NAMALWA (cell line): ENCODE data around the gene FUS.
"Not testable (repeated sequence)": the region's sequence is repeated elsewhere in the genome, so short reads cannot be mapped to it uniquely, and the experiment has no call there.

Experiments
- DNase-seq: peaks from one replicate; pipeline ENCODE4 v3.0.0-alpha.2; 2015; ENCODE audit warnings: low spot score

Gene FUS

DNA sequence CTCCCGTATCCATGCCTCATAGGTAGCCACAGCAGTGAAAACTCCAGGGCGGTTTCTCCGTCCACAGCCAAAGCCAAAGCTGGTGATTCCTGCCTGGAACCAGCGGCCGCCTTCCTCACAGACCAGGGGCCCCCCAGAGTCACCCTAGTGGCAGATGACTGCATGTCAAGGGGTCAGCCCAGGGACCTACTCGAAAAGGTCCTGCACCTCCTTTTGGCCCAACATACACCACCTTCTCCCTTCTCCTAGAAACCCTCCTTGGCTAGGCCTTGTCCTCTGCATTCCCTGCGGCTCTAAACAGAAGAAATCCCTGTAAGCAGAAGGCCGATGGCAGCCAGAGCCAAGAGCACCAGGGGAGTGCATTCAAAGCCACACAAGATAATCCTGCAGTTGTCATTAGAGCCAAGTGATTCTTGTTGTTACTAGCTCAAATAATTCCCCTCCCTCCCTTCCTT, 36.2 kb upstream of the FUS start:
- no peak for DNase-seq

DNA sequence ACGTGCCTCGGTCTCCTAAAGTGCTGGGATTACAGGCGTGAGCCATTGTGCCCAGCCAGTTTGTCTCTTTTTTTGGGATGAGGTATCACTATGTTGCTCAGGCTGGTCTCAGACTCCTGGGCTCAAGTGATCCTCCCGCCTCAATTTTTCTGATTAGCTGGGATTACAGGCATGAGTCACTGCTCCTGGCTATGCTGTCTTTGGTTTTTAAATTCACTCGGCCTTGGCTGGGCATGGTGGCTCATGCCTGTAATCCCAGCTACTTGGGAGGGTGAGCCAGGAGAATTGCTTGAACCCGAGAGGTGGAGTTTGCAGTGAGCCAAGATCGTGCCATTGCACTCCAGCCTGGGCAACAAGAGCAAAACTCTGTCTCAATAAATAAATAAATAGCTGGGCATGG, 35.5 kb upstream of the FUS start:
- DNase-seq = not testable (repeated sequence)

DNA sequence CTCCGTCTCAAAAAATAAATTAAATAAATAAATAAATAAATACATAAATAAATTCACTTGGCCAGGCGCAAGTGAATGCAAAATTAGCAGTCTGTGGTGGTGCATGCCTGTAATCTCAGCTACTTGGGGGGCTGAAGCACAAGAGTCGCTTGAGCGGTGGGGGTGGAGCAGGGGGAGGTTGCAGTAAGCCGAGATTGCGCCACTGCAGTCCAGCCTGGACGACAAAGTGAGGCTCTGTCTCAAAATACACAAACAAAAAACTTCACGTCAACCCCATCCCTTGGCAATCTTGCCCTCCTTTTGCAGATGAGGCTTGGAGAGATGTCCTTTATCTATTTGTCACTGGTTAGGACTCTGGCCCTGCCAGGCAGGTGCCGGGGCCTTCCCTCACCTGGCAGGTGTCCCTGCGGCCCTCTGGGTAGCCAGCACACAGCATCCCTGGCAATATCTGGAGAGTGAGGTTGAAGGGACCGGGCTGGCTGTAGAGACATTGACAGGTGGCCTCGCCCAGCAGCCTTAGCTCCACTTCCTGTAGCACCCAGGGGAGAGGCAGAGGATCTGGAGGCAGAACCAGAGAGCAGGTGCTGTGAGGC, 34.4 kb upstream of the FUS start:
- DNase-seq = no peak

DNA sequence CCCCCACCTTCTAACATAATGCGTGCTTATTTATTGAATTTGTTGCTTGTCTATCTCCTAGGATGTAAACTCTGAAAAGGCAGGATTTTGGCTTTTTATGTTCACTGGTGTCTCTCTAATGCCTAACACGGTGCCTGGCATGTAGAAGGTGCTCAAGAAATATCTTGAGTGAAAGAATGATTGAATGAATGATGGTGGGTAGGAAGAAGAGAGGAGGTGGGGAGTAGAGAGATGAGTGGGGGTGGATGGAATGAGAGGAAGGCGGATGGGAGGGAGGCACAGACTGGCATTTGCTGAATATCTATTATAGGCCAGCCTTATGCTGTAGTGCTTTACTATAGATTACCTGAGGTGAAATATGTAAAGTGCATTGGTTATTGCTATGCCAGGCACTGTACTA, 32.4 kb upstream of the FUS start:
- no peak for DNase-seq

DNA sequence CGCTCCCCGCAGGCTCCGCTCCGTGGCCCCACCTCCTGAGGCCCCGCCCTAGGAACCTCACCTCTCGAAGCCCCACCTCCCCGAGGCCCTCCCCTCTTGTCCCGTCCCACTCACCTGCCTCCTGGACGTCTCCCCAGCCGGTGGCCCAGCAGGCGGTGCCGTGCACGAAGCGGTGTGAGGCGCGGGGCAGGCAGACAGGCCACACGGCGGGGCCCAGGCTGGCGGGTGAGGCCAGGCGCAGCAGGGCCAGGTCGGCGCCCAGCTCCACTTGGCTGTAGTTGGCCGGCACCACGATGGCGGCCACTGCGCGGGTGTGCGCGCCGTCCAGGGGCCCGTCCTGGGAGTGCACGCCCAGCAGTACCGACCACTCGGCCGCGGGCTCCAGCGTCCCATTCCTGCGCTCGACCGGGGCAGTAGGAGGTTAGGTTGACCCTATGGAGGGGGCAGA, 31.6 kb upstream of the FUS start:
- DNase-seq = no peak

DNA sequence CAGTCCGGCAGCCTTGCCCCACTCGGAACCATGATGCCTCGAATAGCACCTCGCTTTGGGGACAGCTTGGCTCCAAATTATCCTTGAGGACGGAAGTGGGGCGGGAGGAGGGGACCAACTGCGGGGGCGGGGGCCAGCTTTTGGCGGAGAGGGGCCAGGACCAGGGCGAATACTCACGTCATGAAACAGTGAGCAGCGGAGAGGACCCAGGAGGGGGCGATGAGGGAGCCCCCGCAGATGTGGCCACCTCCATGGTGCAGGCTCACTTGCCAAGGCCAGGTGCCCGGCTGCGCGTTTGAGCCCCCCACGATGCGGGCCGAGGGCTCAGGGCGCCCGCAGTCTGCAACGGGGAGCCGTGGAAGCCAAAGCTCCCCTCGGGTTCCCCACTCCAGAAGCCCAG, 31.0 kb upstream of the FUS start:
- no peak for DNase-seq

DNA sequence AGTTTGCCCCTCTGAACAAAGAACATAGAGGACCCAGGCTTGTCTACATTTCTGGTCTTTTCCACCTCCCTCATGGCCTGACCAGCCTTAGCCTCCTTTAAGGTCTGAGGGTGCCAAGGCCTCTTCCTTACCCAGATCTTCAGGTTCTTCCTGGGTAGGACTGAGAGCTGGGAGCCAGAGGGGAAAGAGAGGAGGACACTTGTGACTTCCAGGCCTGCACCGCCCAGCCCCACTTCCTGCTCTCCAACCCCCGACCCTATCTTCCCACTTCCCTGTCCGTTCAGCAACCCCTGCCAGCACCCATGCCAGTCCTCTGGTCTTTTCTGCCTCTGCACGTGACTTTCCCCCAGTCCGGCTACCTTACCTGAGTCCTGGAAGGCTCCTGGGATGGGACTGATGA, 30.6 kb upstream of the FUS start:
- no peak for DNase-seq

DNA sequence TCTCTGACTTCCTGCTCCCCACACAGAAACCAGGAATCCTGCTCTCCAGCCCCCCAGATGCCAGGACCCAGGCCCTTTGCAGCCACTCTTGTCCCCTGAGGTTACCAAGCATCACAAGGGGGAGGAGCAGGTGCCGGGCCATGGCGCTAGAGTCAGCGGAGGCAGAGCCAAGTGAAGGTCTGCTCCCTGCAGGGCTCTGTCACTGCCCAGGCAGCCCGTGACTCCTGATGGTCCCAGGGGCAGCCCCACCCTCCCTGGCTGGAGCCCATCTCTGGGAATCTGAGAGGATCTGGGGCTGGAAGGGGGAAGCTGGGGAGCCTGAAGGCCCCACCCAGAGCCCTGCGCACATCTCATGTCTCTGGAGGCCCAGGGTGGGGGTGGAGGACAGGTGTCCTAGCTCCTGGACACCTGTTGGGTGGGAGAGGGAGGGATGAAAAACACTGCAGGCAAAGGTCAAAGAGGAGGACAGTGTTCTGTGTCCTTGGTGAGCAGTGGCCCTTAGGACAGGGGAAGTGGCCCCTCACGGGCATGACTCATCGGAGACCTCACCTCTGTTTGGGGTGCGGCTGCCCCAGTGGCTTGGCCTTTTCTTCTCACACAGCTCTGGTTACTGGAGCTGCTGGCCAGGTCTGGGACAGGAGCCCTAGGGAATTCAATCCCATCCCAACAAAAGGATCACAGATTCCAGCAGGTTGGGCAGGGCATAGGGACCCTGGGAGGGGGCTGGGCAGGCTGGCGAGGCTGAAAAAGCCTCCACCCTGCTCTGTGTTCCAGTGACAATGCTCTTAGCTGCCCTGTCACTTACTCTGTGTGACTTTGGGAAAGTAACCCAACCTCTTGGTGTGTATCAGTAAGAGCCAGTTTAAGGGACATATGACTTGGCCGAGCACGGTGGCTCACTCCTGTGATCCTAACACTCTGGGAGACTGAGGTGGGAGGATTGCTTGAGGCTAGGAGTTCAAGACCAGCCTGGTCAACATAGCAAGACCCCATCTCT, 29.7 kb upstream of the FUS start, which contains the start of gene PRSS36:
PRSS36 (minus strand) TSS at position 173 of the 997 bp plus-strand sequence; CDS start at position 142, 31 bp downstream.
- DNase-seq = no peak

DNA sequence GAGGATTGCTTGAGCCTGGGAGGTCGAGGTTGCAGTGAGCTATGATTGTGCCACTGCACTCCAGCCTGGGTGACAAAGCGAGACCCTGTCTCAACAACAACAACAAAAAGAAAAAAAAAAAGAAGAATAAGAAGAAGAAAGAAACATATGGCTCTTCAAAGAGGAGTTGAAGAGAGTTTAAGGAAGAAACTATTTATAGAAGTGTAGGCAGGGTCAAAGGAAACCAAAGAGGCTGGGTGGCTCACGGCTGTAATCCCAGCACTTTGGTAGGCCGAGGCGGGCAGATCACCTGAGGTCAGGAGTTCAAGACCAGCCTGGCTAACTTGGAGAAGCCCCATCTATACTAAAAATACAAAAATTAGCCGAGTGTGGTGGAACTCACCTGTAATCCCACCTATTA, 29.0 kb upstream of the FUS start:
- DNase-seq = not testable (repeated sequence)

DNA sequence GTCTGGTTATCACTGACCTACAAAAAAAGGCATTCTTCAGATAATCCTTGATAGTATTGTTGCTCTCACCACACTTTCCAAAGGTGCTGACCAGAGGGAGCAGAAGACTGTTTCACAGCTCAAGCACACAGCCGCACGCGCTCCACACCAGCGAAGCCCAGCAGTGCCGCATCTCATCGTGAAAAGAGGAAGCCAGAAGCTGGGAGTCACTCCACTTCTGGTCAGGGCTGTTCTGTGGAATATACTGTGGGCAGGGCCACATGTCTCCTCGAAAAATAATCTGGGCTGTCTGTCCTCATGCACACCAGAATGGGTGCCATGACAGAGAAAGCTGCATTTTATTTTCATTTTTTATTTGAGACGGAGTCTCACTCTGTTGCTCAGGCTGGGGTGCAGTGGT, 22.8 kb upstream of the FUS start:
- peak; percentile 47 for DNase-seq

DNA sequence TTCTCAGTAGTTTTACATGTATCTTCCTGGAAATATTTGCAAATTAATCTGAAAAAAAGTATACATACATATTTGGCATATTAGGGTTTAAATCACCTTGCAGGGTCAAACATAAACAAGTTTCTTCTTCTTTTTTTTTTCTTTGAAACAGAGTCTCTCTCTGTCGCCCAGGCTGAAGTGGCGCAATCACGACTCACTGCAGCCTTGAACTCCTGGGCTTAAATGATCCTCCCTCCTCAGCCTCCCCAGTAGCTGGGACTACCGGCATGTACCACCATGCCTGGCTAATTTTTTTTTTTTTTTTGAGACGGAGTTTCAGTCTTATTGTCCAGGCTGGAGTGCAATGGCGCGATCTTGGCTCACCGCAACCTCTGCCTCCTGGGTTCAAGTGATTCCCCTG, 12.6 kb upstream of the FUS start:
- no peak for DNase-seq

DNA sequence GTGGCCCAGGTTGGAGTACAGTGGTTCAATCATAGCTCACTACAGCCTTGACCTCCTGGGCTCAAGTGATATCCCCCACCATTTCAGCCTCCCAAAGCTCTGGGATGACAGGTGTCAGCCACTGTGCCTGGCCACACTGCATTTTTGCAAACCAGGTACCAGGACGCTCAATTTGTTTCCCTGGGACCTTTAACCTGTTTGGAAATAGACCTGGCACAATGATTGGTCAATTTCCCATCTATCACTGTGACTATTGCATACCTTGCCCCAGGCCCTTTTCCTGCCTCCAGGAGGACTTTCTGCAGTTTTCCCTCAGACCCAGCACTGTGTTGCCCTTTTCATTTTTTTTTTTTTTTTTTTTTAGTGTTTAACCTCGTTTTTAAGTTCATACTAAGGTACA, 11.1 kb upstream of the FUS start:
- DNase-seq = no peak

DNA sequence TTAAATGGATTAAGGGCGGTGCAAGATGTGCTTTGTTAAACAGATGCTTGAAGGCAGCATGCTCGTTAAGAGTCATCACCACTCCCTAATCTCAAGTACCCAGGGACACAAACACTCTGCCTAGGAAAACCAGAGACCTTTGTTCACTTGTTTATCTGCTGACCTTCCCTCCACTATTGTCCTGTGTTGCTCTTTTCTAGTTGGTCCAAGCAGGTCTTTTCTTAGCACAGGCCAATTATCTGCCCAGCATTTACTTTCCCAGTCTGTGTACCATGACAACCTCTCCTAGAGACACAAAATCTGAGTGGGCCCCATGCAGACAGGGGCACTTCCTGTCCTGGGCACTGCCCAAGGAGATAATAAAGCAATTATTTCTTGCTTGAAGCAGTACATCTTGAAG, 9.9 kb upstream of the FUS start:
- not testable (repeated sequence) for DNase-seq

DNA sequence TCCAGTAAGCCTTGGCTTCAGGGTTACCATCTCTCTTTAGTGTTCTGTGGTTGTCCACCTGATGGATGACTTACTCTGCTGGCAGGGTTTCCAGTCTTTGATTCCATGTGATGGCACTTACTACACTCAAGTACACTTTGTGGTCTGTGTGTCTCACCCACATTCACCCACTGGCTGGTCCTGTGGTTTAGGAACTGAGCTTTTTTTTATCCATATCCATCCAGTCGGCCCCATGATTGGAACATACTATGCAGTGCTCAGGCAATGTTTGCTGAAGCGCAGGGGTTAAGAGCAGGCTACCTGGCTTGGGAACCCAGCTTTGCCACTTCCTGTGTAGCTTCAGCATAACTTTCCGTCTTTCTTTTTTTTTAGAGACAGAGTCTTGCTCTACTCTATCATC, 2.8 kb upstream of the FUS start:
- no peak for DNase-seq

DNA sequence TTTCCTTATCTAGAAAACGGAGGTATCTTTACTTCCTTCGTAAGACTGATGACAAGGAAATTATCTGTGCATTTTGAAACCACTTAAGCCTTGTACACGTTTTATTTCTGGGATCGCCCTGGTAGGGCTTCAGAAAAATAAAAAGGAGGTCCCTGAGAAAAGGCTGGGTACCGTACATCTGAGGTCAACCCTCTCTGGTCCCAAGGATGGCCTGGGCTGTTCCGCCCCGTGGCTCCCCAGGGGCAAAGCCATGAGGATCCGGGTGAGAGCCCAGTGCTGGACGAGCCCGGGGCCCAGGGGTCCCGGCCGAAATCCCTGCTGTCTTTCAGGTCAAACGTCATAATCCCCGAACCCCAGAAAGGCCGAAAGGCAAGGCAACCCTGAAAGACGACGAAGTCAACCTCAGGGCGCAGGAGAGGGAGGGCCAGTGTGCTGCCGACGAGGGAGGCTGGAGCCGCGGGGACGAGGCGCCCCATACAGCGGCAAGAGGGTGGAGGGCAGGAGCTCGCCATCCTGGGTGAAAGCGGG, 656 bp upstream of the FUS start:
- no peak for DNase-seq

DNA sequence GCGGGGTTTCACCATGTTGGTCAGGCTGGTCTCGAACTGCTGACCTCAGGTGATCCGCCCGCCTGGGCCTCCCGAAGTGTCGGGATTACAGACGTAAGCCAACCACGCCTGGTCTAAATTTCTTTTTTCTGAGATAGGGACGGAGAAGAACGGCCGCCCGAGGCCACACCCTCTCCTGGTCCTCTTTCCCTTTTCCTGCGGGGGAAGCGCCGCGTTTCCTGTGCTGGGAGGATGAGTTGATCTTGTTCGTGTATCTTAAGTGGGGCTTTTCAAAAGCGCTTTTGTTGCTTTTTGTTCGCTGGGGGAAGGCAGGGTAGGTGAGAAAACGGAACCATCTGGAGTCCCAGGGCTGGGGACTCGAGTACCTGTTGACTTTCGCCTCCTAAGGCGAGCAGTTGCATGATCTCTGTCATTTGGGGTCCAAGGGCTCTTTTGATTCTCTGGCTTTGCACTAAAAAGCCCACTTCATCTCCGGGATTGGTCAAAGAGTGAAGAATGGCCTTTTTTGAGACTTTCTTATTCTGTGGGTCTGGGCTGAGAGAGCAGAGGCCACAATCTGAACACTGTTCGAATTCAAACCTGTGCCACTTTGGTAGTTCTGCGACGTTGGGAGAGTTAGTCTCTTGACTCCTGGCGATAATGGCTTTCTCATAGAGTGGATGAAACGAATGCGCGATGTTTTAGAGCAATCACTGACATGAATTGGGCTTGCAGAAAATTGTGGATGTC, 1.3 kb downstream of the FUS start:
- peak; percentile 51 for DNase-seq

DNA sequence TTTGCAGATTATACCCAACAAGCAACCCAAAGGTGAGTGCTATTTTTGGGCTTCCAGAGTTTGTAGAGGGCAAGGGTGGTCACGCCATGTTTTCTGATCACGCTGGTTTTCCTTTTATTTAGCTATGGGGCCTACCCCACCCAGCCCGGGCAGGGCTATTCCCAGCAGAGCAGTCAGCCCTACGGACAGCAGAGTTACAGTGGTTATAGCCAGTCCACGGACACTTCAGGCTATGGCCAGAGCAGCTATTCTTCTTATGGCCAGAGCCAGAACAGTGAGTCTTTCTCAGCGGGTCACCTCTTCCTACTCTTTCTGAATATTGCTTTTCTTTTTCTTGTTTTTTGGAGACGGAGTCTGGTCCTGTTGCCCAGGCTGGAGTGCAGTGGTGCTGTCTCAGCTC, 2.5 kb downstream of the FUS start:
- DNase-seq = peak; percentile 17

DNA sequence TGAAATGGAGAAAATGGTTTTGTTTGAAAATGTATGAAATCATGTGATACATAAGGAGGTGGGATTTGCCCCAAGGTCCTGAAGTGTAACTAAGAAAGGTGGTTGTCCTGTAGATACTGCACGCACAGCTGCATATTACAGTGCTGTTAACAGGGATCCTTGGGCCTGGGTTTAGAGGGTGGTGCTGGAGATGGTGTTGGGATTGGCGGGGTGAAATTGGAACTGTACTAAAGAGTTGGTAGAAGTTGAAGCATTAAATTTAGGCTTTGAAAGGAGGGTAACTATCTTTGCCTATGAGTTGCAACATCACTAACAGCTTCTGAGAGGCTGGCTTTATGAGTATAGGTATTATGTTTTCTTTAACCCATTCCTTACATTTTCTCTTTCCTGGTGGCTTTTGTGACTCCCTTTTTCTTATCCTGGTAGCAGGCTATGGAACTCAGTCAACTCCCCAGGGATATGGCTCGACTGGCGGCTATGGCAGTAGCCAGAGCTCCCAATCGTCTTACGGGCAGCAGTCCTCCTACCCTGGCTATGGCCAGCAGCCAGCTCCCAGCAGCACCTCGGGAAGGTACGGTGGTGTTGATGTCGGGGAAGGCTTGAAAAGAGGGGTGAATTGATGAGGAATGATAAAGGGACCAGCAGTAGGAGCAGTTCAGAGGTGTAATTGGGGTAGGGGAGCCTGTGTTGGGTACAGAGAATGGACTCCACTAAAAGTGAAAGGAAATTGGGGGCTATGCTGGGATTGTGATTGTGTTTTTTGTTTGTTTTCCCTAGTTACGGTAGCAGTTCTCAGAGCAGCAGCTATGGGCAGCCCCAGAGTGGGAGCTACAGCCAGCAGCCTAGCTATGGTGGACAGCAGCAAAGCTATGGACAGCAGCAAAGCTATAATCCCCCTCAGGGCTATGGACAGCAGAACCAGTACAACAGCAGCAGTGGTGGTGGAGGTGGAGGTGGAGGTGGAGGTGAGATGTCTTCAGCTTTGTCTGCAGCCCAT, 3.8 kb downstream of the FUS start:
- DNase-seq = peak; percentile 24

DNA sequence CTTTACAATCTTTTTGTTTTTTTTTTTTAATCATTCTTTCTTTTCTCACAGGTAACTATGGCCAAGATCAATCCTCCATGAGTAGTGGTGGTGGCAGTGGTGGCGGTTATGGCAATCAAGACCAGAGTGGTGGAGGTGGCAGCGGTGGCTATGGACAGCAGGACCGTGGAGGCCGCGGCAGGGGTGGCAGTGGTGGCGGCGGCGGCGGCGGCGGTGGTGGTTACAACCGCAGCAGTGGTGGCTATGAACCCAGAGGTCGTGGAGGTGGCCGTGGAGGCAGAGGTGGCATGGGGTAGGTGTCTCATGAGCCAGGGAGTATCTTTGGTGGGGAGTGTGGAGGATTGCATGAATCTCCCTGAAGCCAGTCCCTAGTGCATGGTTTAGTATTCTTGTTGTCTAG, 4.9 kb downstream of the FUS start:
- no peak for DNase-seq

DNA sequence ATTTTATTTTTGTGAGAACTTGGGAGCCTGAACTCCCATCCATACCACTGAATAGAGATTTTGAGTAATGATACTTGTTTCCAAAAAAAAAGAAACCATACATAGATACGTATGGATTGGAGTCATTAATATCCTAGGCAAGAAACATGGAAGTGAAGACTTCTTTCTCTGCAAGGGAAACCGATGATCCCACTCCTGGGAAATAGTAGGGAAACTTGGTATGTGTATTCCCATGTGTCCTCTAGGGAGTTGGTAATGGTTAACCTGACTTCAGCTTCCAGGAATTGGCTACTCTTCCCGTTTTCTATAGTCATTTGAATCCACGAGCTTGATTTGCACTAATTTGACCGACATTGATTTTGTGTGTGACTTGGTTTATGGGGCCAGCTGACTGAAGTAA, 5.4 kb downstream of the FUS start:
- DNase-seq = peak; percentile 16

DNA sequence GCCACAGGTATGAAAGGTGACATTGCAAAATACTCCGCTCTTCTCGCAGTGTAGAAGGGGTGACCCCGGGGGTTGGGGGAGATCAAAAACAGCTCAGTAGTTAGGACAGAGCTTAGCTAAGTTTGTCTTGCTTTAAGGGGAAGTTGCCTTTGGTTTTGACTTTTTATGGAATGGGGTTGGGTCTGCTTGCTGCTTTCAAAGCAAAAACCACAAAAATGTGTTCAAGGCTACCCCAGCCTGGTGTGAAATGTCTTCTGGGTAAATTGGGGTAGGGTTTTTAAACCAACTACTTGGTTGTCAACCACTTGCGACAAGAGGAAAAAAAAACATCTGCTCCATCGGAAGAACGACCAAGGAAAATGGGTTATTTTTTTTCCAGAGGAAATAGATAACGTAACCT, 6.2 kb downstream of the FUS start:
- no peak for DNase-seq
